ENCODE measurements around the gene TBC1D5.

- no peak for TF ChIP-seq EP300 (IDR thresholded peaks at IDR 0.05)
- TF ChIP-seq CTCF (IDR thresholded peaks at IDR 0.05), result peak in 3 of 4 experiments; percentile 43 to 76 (median 62)
- TF ChIP-seq POLR2A (IDR thresholded peaks at IDR 0.05), result no peak
These were observed 483.5 kb downstream of the TBC1D5 start for GRCh38 chr3:17258823-17259436.

Data from sigmoid colon (tissue), 4 donors.